GM12872 (cell line): ENCODE data around the gene SMYD5.

Experiments
- CTCF ChIP-seq: IDR thresholded peaks from 3 replicates; pipeline ENCODE4 v1.5.1; 2011; ENCODE audit warnings: low read depth, mild to moderate bottlenecking, low read length, moderate library complexity; ENCODE audit not compliant: insufficient read depth

The SMYD5 gene

DNA sequence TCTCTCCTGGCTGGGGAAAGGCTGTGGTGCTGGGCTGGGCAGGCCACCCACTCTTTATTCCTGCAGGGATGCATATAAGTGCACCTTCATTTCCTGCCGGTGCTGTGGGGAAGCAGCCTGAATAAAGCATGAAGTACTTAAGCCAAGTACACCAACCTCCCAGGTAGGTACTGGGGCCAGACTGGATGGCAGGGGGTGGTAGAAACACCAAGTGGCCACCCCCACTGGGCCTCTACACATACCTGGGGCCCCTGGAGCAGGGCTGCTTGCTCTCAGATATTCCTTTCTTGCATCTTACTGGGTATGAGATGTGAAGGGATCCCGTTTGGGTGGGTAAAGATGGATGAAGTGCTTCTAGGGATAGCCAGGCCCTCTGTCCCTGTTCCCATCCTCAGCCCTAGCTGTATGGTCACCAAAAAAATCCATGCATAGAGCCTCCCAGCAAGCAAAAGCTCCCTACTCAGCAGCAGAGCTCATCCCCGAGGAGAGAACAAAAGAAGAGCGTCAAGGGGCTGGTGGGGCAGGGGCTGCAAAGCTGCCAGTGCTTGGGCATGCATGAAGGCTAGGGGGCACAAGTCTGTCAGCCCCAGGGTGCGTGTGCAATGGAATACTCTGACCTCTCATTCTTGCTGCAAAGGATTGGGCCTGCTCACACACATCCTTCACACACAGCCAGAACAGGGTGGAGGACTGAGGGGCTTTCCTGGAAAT lies 42.0 kb downstream of the SMYD5 start:
- no peak for TF ChIP-seq CTCF

DNA sequence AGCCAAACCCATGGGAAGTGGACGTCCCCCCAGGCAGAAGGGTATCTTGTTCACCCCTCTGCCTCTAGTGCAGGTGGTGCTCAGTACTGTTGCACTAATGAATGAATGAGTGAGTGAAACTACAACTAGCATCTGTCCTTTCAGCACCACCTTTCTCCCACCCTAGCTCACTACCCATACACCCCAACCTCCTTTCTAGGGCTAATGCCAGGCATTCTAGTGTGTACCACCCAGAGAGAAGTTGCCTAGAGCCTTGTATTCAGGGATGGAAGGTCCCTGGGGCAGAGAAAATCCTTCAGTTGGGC lies 42.5 kb downstream of the SMYD5 start:
- TF ChIP-seq CTCF = no peak

DNA sequence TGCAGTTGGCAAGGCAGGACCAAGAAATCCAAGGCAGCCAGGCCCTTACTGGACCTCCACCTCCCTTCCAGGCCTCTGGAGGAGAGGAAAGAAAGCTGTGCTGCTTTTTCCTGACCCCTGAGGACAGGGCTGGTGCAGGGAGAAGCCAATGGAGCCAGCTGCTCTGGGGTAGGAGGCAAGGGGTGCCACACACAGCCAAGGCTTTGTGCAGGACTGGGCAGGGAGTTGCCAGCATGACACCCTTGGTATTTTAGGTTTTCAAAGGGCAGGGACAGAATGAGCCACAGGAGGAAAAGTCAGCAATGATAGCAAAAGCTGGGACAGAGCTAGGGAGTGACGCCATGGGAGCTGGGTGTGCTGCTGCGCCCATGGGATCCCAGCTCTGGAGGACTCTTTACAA lies 43.0 kb downstream of the SMYD5 start:
- no peak for TF ChIP-seq CTCF

- no peak for TF ChIP-seq CTCF
Observed at GRCh38 chr2:73257425-73258125, 43.5 kb downstream of the SMYD5 start.

GRCh38 chr2:73258186-73258912 lies 44.3 kb downstream of the SMYD5 start:
- no peak for TF ChIP-seq CTCF

DNA sequence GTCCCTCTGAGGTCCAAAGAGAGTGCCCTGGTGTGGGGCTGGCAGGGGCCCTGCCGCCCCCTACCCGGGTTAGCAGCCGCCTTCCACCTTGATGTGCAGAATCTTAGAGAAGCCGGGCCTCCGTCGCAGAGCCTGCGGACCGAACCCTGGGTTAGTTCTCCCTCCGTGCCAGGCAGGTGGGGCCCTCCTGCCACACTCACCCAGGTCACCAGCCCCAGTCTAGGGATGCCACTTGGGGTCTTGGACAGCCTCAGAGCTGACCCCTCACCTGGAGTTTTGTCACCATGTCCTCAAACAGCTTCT lies 44.8 kb downstream of the SMYD5 start:
- no peak for TF ChIP-seq CTCF

- TF ChIP-seq CTCF = no peak
Observed at GRCh38 chr2:73259276-73259675, 45.2 kb downstream of the SMYD5 start.
